GM18511 (cell line): ENCODE data around the gene OLFML1.

Source experiments
- ATAC-seq: cut with Tn5 transposase; IDR thresholded peaks from one replicate; pipeline ENCODE4 v1.9.1; 2021; ENCODE audit warnings: mild to moderate bottlenecking, moderate library complexity; ENCODE audit not compliant: unreplicated experiment

OLFML1 gene

GRCh38 chr11:7530013-7530640 lies 44.8 kb downstream of the OLFML1 start:
- ATAC-seq: no peak

GRCh38 chr11:7531011-7531410 lies 45.7 kb downstream of the OLFML1 start:
- ATAC-seq: no peak

- ATAC-seq: no peak
Measured at GRCh38 chr11:7532405-7533145, 47.3 kb downstream of the OLFML1 start.

- peak; percentile 33 for ATAC-seq
Measured at GRCh38 chr11:7533199-7534041, 48.1 kb downstream of the OLFML1 start.

GRCh38 chr11:7534042-7534378 lies 48.7 kb downstream of the OLFML1 start:
- peak; percentile 52 for ATAC-seq

- no peak for ATAC-seq
Measured at GRCh38 chr11:7536100-7536499, 50.8 kb downstream of the OLFML1 start.

- ATAC-seq: no peak
Measured at GRCh38 chr11:7537265-7537664, 52.0 kb downstream of the OLFML1 start.

- peak; percentile 58 for ATAC-seq
Measured at GRCh38 chr11:7538031-7538430, 52.7 kb downstream of the OLFML1 start.

- no peak for ATAC-seq
Measured at GRCh38 chr11:7538466-7539454, 53.5 kb downstream of the OLFML1 start.

- no peak for ATAC-seq
Measured at GRCh38 chr11:7540830-7541555, 55.7 kb downstream of the OLFML1 start.

- ATAC-seq: no peak
Measured at GRCh38 chr11:7543302-7543701, 58.0 kb downstream of the OLFML1 start.

GRCh38 chr11:7544021-7544420 lies 58.7 kb downstream of the OLFML1 start:
- no peak for ATAC-seq

- ATAC-seq: no peak
Measured at GRCh38 chr11:7545611-7546010, 60.3 kb downstream of the OLFML1 start.

GRCh38 chr11:7546324-7546791 lies 61.1 kb downstream of the OLFML1 start:
- no peak for ATAC-seq

GRCh38 chr11:7547687-7548086 lies 62.4 kb downstream of the OLFML1 start:
- no peak for ATAC-seq

GRCh38 chr11:7548659-7549274 lies 63.5 kb downstream of the OLFML1 start:
- peak; percentile 88 for ATAC-seq

- no peak for ATAC-seq
Measured at GRCh38 chr11:7549681-7550080, 64.4 kb downstream of the OLFML1 start.

GRCh38 chr11:7551571-7551970 lies 66.3 kb downstream of the OLFML1 start:
- no peak for ATAC-seq

GRCh38 chr11:7552666-7553065 lies 67.4 kb downstream of the OLFML1 start:
- no peak for ATAC-seq
